ENCODE data around the gene RUFY3.

Gene RUFY3

DNA sequence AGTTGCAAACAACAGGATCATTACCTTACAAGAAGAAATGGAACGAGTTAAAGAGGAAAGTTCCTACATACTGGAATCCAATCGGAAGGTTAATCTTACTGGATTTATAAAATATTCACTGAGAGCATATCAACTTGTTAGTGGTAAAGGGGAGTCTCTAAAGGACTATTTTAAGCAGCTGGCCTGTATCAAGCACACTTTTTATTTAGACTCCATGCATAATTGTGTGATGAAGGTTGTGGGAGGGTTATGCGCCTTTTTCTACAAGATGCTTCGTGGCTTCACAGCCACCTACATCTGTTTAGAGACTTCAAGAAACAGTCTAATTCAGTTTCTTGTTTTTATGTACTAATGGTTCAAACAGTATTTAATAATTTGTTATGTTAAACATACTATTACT lies 61.3 kb downstream of the RUFY3 start:
- DNase-seq (ENCODE audit: low read depth in 1 of 2, low spot score in 1 of 2) = no peak
- no peak for TF ChIP-seq SPI1 (IDR thresholded peaks at IDR 0.05; ENCODE audit: borderline replicate concordance, low read depth)
- TF ChIP-seq GABPA (IDR thresholded peaks at IDR 0.05; ENCODE audit: low read depth) = no peak
- TF ChIP-seq CTCF (IDR thresholded peaks at IDR 0.05; ENCODE audit: insufficient read depth, low read length) = no peak
- H3K4me3 ChIP-seq (replicated peaks; ENCODE audit: insufficient read depth, low read length) = no peak overlapping the region
- no peak overlapping the region for H3K27ac ChIP-seq (replicated peaks)
- H3K27me3 ChIP-seq (ENCODE audit: insufficient read depth, poor library complexity, severe bottlenecking) = no peaks in the 10 kb centered on the region

DNA sequence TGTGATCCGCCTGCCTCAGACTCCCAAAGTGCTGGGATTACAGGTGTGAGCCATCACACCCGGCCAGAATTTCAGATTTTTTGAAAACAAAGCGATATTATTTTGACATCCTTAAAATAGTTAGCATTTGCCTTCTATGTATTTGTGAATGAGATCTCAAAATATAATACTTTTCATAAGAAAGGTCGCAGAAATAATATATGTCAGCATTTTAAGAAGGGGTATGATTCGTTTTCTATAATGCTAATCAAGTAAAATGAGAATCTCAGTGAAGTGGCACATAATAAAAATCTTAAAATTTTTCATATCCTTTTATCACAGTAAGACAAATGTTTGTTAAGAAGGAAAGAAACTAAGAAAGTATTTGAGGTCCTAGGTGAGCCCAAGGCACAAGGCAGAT lies 65.7 kb downstream of the RUFY3 start:
- TF ChIP-seq, protein P1, sequence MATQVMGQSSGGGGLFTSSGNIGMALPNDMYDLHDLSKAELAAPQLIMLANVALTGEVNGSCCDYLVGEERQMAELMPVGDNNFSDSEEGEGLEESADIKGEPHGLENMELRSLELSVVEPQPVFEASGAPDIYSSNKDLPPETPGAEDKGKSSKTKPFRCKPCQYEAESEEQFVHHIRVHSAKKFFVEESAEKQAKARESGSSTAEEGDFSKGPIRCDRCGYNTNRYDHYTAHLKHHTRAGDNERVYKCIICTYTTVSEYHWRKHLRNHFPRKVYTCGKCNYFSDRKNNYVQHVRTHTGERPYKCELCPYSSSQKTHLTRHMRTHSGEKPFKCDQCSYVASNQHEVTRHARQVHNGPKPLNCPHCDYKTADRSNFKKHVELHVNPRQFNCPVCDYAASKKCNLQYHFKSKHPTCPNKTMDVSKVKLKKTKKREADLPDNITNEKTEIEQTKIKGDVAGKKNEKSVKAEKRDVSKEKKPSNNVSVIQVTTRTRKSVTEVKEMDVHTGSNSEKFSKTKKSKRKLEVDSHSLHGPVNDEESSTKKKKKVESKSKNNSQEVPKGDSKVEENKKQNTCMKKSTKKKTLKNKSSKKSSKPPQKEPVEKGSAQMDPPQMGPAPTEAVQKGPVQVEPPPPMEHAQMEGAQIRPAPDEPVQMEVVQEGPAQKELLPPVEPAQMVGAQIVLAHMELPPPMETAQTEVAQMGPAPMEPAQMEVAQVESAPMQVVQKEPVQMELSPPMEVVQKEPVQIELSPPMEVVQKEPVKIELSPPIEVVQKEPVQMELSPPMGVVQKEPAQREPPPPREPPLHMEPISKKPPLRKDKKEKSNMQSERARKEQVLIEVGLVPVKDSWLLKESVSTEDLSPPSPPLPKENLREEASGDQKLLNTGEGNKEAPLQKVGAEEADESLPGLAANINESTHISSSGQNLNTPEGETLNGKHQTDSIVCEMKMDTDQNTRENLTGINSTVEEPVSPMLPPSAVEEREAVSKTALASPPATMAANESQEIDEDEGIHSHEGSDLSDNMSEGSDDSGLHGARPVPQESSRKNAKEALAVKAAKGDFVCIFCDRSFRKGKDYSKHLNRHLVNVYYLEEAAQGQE (IDR thresholded peaks at IDR 0.05; ENCODE audit: insufficient replicate concordance, low read depth) = no peak
- TF ChIP-seq SPI1 (IDR thresholded peaks at IDR 0.05; ENCODE audit: borderline replicate concordance, low read depth) = no peak
- TF ChIP-seq GABPA (IDR thresholded peaks at IDR 0.05; ENCODE audit: low read depth) = no peak
- no peak for TF ChIP-seq CTCF (IDR thresholded peaks at IDR 0.05; ENCODE audit: insufficient read depth, low read length)
- no peak for TF ChIP-seq POLR2AphosphoS5 (IDR thresholded peaks at IDR 0.05; ENCODE audit: low read depth)
- Histone ChIP-seq H3K27ac (replicated peaks) (no peak overlapping the region), H3K4me3 (replicated peaks; ENCODE audit: insufficient read depth, low read length) (no peak overlapping the region), H3K27me3 (ENCODE audit: insufficient read depth, poor library complexity, severe bottlenecking) (no peaks in the 10 kb centered on the region)
- DNase-seq (ENCODE audit: low read depth in 1 of 2, low spot score in 1 of 2) = no peak

DNA sequence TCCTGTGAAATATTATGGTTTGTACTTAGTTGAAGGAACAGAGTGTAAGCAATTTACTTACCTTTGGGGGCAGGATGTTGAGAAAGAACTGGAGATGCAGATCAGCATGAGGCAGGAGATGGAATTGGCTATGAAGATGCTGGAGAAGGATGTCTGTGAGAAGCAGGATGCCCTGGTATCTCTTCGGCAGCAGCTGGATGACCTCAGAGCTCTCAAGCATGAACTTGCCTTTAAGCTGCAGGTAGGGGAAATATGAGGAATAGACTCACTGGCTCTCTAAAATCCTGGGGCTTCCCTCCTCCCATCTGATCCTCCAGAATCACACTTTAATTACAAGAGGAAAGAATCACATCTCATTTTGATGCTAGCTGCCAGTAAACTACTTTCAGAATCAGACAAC lies 67.0 kb downstream of the RUFY3 start:
- H3K27me3 ChIP-seq (ENCODE audit: insufficient read depth, poor library complexity, severe bottlenecking) = no peaks in the 10 kb centered on the region
- no peak overlapping the region for H3K27ac ChIP-seq (replicated peaks)
- H3K4me3 ChIP-seq (replicated peaks; ENCODE audit: insufficient read depth, low read length) = no peak overlapping the region
- DNase-seq (ENCODE audit: low read depth in 1 of 2, low spot score in 1 of 2) = no peak
- TF ChIP-seq SPI1 (IDR thresholded peaks at IDR 0.05; ENCODE audit: borderline replicate concordance, low read depth) (no peak), POLR2AphosphoS5 (IDR thresholded peaks at IDR 0.05; ENCODE audit: low read depth) (no peak), GABPA (IDR thresholded peaks at IDR 0.05; ENCODE audit: low read depth) (no peak), CTCF (IDR thresholded peaks at IDR 0.05; ENCODE audit: insufficient read depth, low read length) (no peak)
- TF ChIP-seq, protein P1 (IDR thresholded peaks at IDR 0.05; ENCODE audit: insufficient replicate concordance, low read depth) = no peak

GRCh38 chr4:70793626-70794025 lies 71.9 kb downstream of the RUFY3 start:
- DNase-seq (ENCODE audit: low read depth in 1 of 2, low spot score in 1 of 2) = no peak
- no peaks in the 10 kb centered on the region for H3K27me3 ChIP-seq (ENCODE audit: insufficient read depth, poor library complexity, severe bottlenecking)
- H3K27ac ChIP-seq (replicated peaks) = no peak overlapping the region
- TF ChIP-seq CTCF (IDR thresholded peaks at IDR 0.05; ENCODE audit: insufficient read depth, low read length) (no peak), GABPA (IDR thresholded peaks at IDR 0.05; ENCODE audit: low read depth) (no peak), SPI1 (IDR thresholded peaks at IDR 0.05; ENCODE audit: borderline replicate concordance, low read depth) (no peak), POLR2AphosphoS5 (IDR thresholded peaks at IDR 0.05; ENCODE audit: low read depth) (no peak)
- TF ChIP-seq, protein P1 (IDR thresholded peaks at IDR 0.05; ENCODE audit: insufficient replicate concordance, low read depth) = no peak
- H3K4me3 ChIP-seq (replicated peaks; ENCODE audit: insufficient read depth, low read length) = no peak overlapping the region
